Keratinocyte (primary cell): ENCODE measurements around the gene OGFOD3. TPM values are rescaled to one million over a fixed set of nuclear protein-coding genes. Genes with fewer than 3 reads are reported as not detected.

Source experiments
- DNase-seq: peaks from one replicate; pipeline ENCODE4 v3.0.0-alpha.2; 2011; ENCODE audit warnings: low read depth, missing footprints, low spot score
- FAIRE-seq: peaks from 2 replicates; lab custom pipeline; 2011; peaks lifted over from hg19 to GRCh38; lab: Jason Lieb, UNC
- H2AFZ ChIP-seq: 2 replicates; pipeline ENCODE4 v1.6.0; 2012; ENCODE audit warnings: low read length, control low read depth, inconsistent platforms; ENCODE audit not compliant: control insufficient read depth
- H3K27ac ChIP-seq: 2 replicates; pipeline ENCODE4 v1.5.1; 2011; ENCODE audit warnings: low read length; ENCODE audit not compliant: control insufficient read depth, insufficient read depth
- H3K27me3 ChIP-seq: 3 replicates; pipeline ENCODE4 v1.6.0; 2011; ENCODE audit warnings: low read length; ENCODE audit not compliant: control insufficient read depth, insufficient read depth; ENCODE audit errors: extremely low read depth
- H3K36me3 ChIP-seq, 2 experiments: 2 replicates in 1 of 2; 3 replicates in 1 of 2; pipeline ENCODE4 v1.5.1; 2011; ENCODE audit warnings: low read length in 2 of 2, mild to moderate bottlenecking in 1 of 2; ENCODE audit not compliant: control insufficient read depth in 2 of 2, insufficient read depth in 2 of 2; ENCODE audit errors: extremely low read depth in 1 of 2
- H3K4me1 ChIP-seq: 3 replicates; pipeline ENCODE4 v1.5.1; 2011; ENCODE audit warnings: low read length; ENCODE audit not compliant: control insufficient read depth, insufficient read depth; ENCODE audit errors: extremely low read depth
- H3K4me2 ChIP-seq: 3 replicates; pipeline ENCODE4 v1.6.0; 2011; ENCODE audit warnings: low read depth, low read length; ENCODE audit not compliant: control insufficient read depth, insufficient read depth; ENCODE audit errors: extremely low read depth
- H3K4me3 ChIP-seq, 3 experiments: fragments of 200-600 bp in 1 of 3; sonication (generic) in 1 of 3; 2 replicates in 2 of 3; 3 replicates in 1 of 3; pipeline ENCODE4 v1.5.1; 2011 to 2016; ENCODE audit warnings: low read length in 3 of 3, mild to moderate bottlenecking in 3 of 3, control low read depth in 2 of 3, inconsistent platforms in 1 of 3, low read depth in 1 of 3, mixed read lengths in 1 of 3, mixed run types in 1 of 3, moderate library complexity in 1 of 3; ENCODE audit not compliant: control insufficient read depth in 2 of 3, insufficient read depth in 2 of 3; ENCODE audit errors: extremely low read depth in 1 of 3
- H3K79me2 ChIP-seq: 2 replicates; pipeline ENCODE4 v1.6.0; 2012; ENCODE audit warnings: low read length; ENCODE audit not compliant: control insufficient read depth, insufficient read depth
- H3K9ac ChIP-seq: 3 replicates; pipeline ENCODE4 v1.6.0; 2011; ENCODE audit warnings: low read length; ENCODE audit not compliant: control insufficient read depth, insufficient read depth; ENCODE audit errors: extremely low read depth
- H3K9me1 ChIP-seq: 3 replicates; pipeline ENCODE4 v1.6.0; 2011; ENCODE audit warnings: low read length; ENCODE audit not compliant: control insufficient read depth, insufficient read depth; ENCODE audit errors: extremely low read depth
- H3K9me3 ChIP-seq: 2 replicates; pipeline ENCODE4 v1.5.1; 2012; ENCODE audit warnings: low read depth, low read length; ENCODE audit not compliant: control insufficient read depth
- H4K20me1 ChIP-seq: 3 replicates; pipeline ENCODE4 v1.6.0; 2011; ENCODE audit warnings: low read length; ENCODE audit not compliant: control insufficient read depth, insufficient read depth; ENCODE audit errors: extremely low read depth
- EZH2 ChIP-seq: IDR thresholded peaks from one replicate; pipeline ENCODE4 v1.6.1; 2012; ENCODE audit warnings: inconsistent platforms, mild to moderate bottlenecking, low read length, moderate library complexity
- dilution Hi-C: fragments of 300-500 bp; cut with MboI; formaldehyde crosslinking; loops from one replicate; pipeline ENCODE4 v1.7.0; 2020; ENCODE audit warnings: low sequenced_read_pairs; ENCODE audit not compliant: extremely low pct_ligation_motif_present
- polyA plus RNA-seq, 5 experiments: library from polyadenylated mRNA; depleted of rRNA in 3 of 5; stranded (reverse) in 3 of 5; stranded (forward) in 1 of 5; unstranded in 1 of 5; fragments of >200 nt; gene quantifications; 1 replicate in 1 of 5; 2 replicates in 3 of 5; 3 replicates in 1 of 5; pipeline versions ENCODE4 v1.2.1 to v1.2.3, GENCODE V29; 2011 to 2012; ENCODE audit warnings: missing spikeins in 2 of 5, low read depth in 1 of 5, low replicate concordance in 1 of 5
- TF ChIP-seq, protein P1 (sequence below), 3 experiments: IDR thresholded peaks in 1 of 3; conservative IDR thresholded peaks in 1 of 3; optimal IDR thresholded peaks in 1 of 3; 2 replicates in 2 of 3; 3 replicates in 1 of 3; pipeline versions ENCODE3 to v1.5.1; 2011; ENCODE audit warnings: low read length in 3 of 3, mild to moderate bottlenecking in 3 of 3, moderate library complexity in 2 of 3, control low read depth in 1 of 3, inconsistent platforms in 1 of 3; ENCODE audit not compliant: insufficient read depth in 2 of 3; ENCODE audit errors: extremely low read depth in 1 of 3

Gene OGFOD3
- polyA plus RNA-seq, 1 donor (not counting 4 experiments of a cell fraction or from before 2014, with no cell fraction given) = 10.8 TPM

- H3K9me3 ChIP-seq = no peaks in the 10 kb centered on the region
- H3K9me1 ChIP-seq = no peaks in the 10 kb centered on the region
- H3K27me3 ChIP-seq = no peaks in the 10 kb centered on the region
- dilution Hi-C loops = no loop called here
- no peak overlapping the region for H3K27ac ChIP-seq
- no peak overlapping the region for H3K4me3 ChIP-seq
- peaks cover 12% of the 10 kb centered on the region for H3K79me2 ChIP-seq
- FAIRE-seq = no peak
- no peak for DNase-seq
- no peaks in the 10 kb centered on the region for H4K20me1 ChIP-seq
- TF ChIP-seq, protein P1, sequence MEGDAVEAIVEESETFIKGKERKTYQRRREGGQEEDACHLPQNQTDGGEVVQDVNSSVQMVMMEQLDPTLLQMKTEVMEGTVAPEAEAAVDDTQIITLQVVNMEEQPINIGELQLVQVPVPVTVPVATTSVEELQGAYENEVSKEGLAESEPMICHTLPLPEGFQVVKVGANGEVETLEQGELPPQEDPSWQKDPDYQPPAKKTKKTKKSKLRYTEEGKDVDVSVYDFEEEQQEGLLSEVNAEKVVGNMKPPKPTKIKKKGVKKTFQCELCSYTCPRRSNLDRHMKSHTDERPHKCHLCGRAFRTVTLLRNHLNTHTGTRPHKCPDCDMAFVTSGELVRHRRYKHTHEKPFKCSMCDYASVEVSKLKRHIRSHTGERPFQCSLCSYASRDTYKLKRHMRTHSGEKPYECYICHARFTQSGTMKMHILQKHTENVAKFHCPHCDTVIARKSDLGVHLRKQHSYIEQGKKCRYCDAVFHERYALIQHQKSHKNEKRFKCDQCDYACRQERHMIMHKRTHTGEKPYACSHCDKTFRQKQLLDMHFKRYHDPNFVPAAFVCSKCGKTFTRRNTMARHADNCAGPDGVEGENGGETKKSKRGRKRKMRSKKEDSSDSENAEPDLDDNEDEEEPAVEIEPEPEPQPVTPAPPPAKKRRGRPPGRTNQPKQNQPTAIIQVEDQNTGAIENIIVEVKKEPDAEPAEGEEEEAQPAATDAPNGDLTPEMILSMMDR (optimal IDR thresholded peaks at IDR 0.05 in 1 of 3, IDR thresholded peaks at IDR 0.05 in 1 of 3, conservative IDR thresholded peaks at IDR 0.05 in 1 of 3; ENCODE audit: extremely low read depth in 1 of 3, insufficient read depth in 2 of 3, low read length in 3 of 3) = no peak
- no peak for TF ChIP-seq EZH2
- H3K36me3 ChIP-seq = peaks cover 7 to 14% of the 10 kb centered on the region in 2 experiments
- H3K4me2 ChIP-seq = no peak overlapping the region
- peaks cover 11% of the 10 kb centered on the region for H3K4me1 ChIP-seq
- no peak overlapping the region for H3K9ac ChIP-seq
- H2AFZ ChIP-seq = no peak overlapping the region
Observed at GRCh38 chr17:82446124-82446523, 27.7 kb upstream of the OGFOD3 start.

- H3K9me3 ChIP-seq = no peaks in the 10 kb centered on the region
- no peak overlapping the region for H3K27ac ChIP-seq
- no peak for FAIRE-seq
- H3K27me3 ChIP-seq = no peaks in the 10 kb centered on the region
- no peak overlapping the region for H2AFZ ChIP-seq
- no peak overlapping the region for H3K4me2 ChIP-seq
- no peaks in the 10 kb centered on the region for H3K9me1 ChIP-seq
- H3K79me2 ChIP-seq = peaks cover 12% of the 10 kb centered on the region
- H3K9ac ChIP-seq = no peak overlapping the region
- peaks cover 7 to 14% of the 10 kb centered on the region in 2 experiments for H3K36me3 ChIP-seq
- dilution Hi-C loops = no loop called here
- DNase-seq = no peak
- H4K20me1 ChIP-seq = no peaks in the 10 kb centered on the region
- H3K4me1 ChIP-seq = peaks cover 8% of the 10 kb centered on the region
- no peak overlapping the region for H3K4me3 ChIP-seq
- TF ChIP-seq, protein P1 (optimal IDR thresholded peaks at IDR 0.05 in 1 of 3, IDR thresholded peaks at IDR 0.05 in 1 of 3, conservative IDR thresholded peaks at IDR 0.05 in 1 of 3; ENCODE audit: extremely low read depth in 1 of 3, insufficient read depth in 2 of 3, low read length in 3 of 3) = no peak
Observed at GRCh38 chr17:82445542-82445941, 27.2 kb upstream of the OGFOD3 start.
